IPS-20b (cell line): ENCODE measurements around the gene CACNG7.
"Not testable (repeated sequence)": the region's sequence is repeated elsewhere in the genome, so short reads cannot be mapped to it uniquely, and the experiment has no call there.

Experiments used
- H3K27ac ChIP-seq: one replicate; pipeline ENCODE4 v1.5.1; 2013; ENCODE audit warnings: low read length
- H3K27me3 ChIP-seq: 2 replicates; pipeline ENCODE4 v1.6.1; 2013; ENCODE audit warnings: mild to moderate bottlenecking, low read length, inconsistent platforms; ENCODE audit not compliant: insufficient read depth
- H3K36me3 ChIP-seq: 2 replicates; pipeline ENCODE4 v1.6.1; 2013; ENCODE audit warnings: low read depth, mild to moderate bottlenecking, inconsistent platforms, low read length, moderate library complexity; ENCODE audit not compliant: insufficient read depth
- H3K4me1 ChIP-seq: 2 replicates; pipeline ENCODE4 v1.6.1; 2013; ENCODE audit warnings: mild to moderate bottlenecking, control low read depth, inconsistent platforms, low read length, moderate library complexity; ENCODE audit not compliant: insufficient read depth
- H3K4me3 ChIP-seq: 2 replicates; pipeline ENCODE4 v1.5.1; 2013; ENCODE audit warnings: mild to moderate bottlenecking, low read length, inconsistent platforms
- H3K9ac ChIP-seq: 2 replicates; pipeline ENCODE4 v1.6.1; 2013; ENCODE audit warnings: low read depth, mild to moderate bottlenecking, inconsistent platforms, low read length, moderate library complexity
- H3K9me3 ChIP-seq: 2 replicates; pipeline ENCODE4 v1.6.1; 2013; ENCODE audit warnings: mild to moderate bottlenecking, low read depth, low read length, inconsistent platforms; ENCODE audit not compliant: insufficient read depth

The CACNG7 gene

GRCh38 chr19:53908935-53909415 lies at the start of gene CACNG7:
Gene CACNG7, plus strand, starts transcription at chr19:53909278. Its CDS starts 3,554 bp downstream, at chr19:53912832.
- Histone ChIP-seq H3K27ac (peak within 1 kb of the TSS; percentile 35), H3K9ac (peak within 1 kb of the TSS; percentile 68; the same call in 1 of the 2 replicates), H3K9me3 (no peaks in the 10 kb centered on the region), H3K4me1 (peaks cover 9% of the 10 kb centered on the region; the same call in 1 of the 2 replicates), H3K36me3 (no peaks in the 10 kb centered on the region), H3K4me3 (peak within 1 kb of the TSS; percentile 87), H3K27me3 (peaks cover 79% of the 10 kb centered on the region)

- Histone ChIP-seq H3K4me1 (peaks cover 3% of the 10 kb centered on the region; the same call in 1 of the 2 replicates), H3K36me3 (no peaks in the 10 kb centered on the region), H3K9ac (no peak overlapping the region), H3K4me3 (no peak overlapping the region), H3K27ac (no peak overlapping the region), H3K27me3 (no peaks in the 10 kb centered on the region), H3K9me3 (no peaks in the 10 kb centered on the region)
These were observed 44.7 kb upstream of the CACNG7 start for GRCh38 chr19:53864308-53864836.

- no peaks in the 10 kb centered on the region for H3K9me3 ChIP-seq
- H3K36me3 ChIP-seq, result no peaks in the 10 kb centered on the region; the same call in 1 of the 2 replicates
- H3K27ac ChIP-seq, result no peak overlapping the region
- no peaks in the 10 kb centered on the region for H3K27me3 ChIP-seq
- peak overlapping the region; percentile 72 for H3K4me3 ChIP-seq
- peak overlapping the region; percentile 84; the same call in 1 of the 2 replicates for H3K9ac ChIP-seq
- peaks cover 3% of the 10 kb centered on the region; the same call in 1 of the 2 replicates for H3K4me1 ChIP-seq
These were observed 43.6 kb upstream of the CACNG7 start for GRCh38 chr19:53865523-53865917.

- peak overlapping the region; percentile 66 for H3K27ac ChIP-seq
- peaks cover 3% of the 10 kb centered on the region; the same call in 1 of the 2 replicates for H3K4me1 ChIP-seq
- peaks cover 3% of the 10 kb centered on the region for H3K36me3 ChIP-seq
- no peaks in the 10 kb centered on the region for H3K9me3 ChIP-seq
- peak overlapping the region; percentile 72 for H3K4me3 ChIP-seq
- no peaks in the 10 kb centered on the region for H3K27me3 ChIP-seq
- peak overlapping the region; percentile 84; the same call in 1 of the 2 replicates for H3K9ac ChIP-seq
These were observed 42.9 kb upstream of the CACNG7 start for GRCh38 chr19:53865918-53866864.

GRCh38 chr19:53866865-53867224 lies 42.2 kb upstream of the CACNG7 start:
- H3K36me3 ChIP-seq, result peaks cover 8% of the 10 kb centered on the region
- peak overlapping the region; percentile 84 for H3K9ac ChIP-seq
- H3K27me3 ChIP-seq, result no peaks in the 10 kb centered on the region
- H3K27ac ChIP-seq, result peak overlapping the region; percentile 66
- no peaks in the 10 kb centered on the region for H3K9me3 ChIP-seq
- peak overlapping the region; percentile 72 for H3K4me3 ChIP-seq
- H3K4me1 ChIP-seq, result peaks cover 3% of the 10 kb centered on the region; the same call in 1 of the 2 replicates

- H3K4me1 ChIP-seq, result peaks cover 3% of the 10 kb centered on the region; the same call in 1 of the 2 replicates
- H3K9ac ChIP-seq, result peak within 1 kb of the TSS; percentile 95
- H3K36me3 ChIP-seq, result peaks cover 8% of the 10 kb centered on the region
- no peaks in the 10 kb centered on the region for H3K9me3 ChIP-seq
- H3K4me3 ChIP-seq, result peak within 1 kb of the TSS; percentile 96
- peak within 1 kb of the TSS; percentile 78 for H3K27ac ChIP-seq
- no peaks in the 10 kb centered on the region for H3K27me3 ChIP-seq
These were observed 41.6 kb upstream of the CACNG7 start, which contains the start of gene MYADM for GRCh38 chr19:53867225-53868090. Gene MYADM, plus strand, starts transcription at chr19:53867883. Its CDS starts 5,647 bp downstream, at chr19:53873530.

- peak overlapping the region; percentile 95 for H3K9ac ChIP-seq
- no peaks in the 10 kb centered on the region for H3K9me3 ChIP-seq
- peaks cover 3% of the 10 kb centered on the region; the same call in 1 of the 2 replicates for H3K4me1 ChIP-seq
- H3K27me3 ChIP-seq, result no peaks in the 10 kb centered on the region
- peak overlapping the region; percentile 78 for H3K27ac ChIP-seq
- peaks cover 14% of the 10 kb centered on the region for H3K36me3 ChIP-seq
- H3K4me3 ChIP-seq, result peak overlapping the region; percentile 96
These were observed 40.8 kb upstream of the CACNG7 start for GRCh38 chr19:53868091-53868891.

- Histone ChIP-seq H3K27me3 (no peaks in the 10 kb centered on the region), H3K4me3 (peak overlapping the region; percentile 96), H3K36me3 (peaks cover 22% of the 10 kb centered on the region), H3K27ac (peak overlapping the region; percentile 78), H3K9me3 (no peaks in the 10 kb centered on the region), H3K4me1 (peaks cover 3% of the 10 kb centered on the region; the same call in 1 of the 2 replicates), H3K9ac (peak overlapping the region; percentile 95)
These were observed 39.9 kb upstream of the CACNG7 start for GRCh38 chr19:53868892-53869804.

- not testable (repeated sequence) for H3K9me3 ChIP-seq, H3K27me3 ChIP-seq, H3K4me1 ChIP-seq
- Histone ChIP-seq H3K36me3 (peaks cover 30% of the 10 kb centered on the region), H3K27ac (peak overlapping the region; percentile 78), H3K9ac (peak overlapping the region; percentile 95), H3K4me3 (peak overlapping the region; percentile 96)
These were observed 39.1 kb upstream of the CACNG7 start for GRCh38 chr19:53869805-53870484.
